H9 (cell line): ENCODE results near the gene FBXL13. TPM values are rescaled to one million over a fixed set of nuclear protein-coding genes. Genes with fewer than 3 reads are reported as not detected.

Experiments
- DNase-seq: peaks from one replicate; pipeline ENCODE4 v3.0.0-alpha.2; 2017
- H2AFZ ChIP-seq: one replicate; pipeline ENCODE4 v1.6.1; 2013; ENCODE audit warnings: mild to moderate bottlenecking, low read length, control low read depth, moderate library complexity
- H2AK5ac ChIP-seq: 2 replicates; pipeline ENCODE4 v1.6.1; 2013; ENCODE audit warnings: low read length, control low read depth, mixed read lengths; ENCODE audit not compliant: insufficient read length
- H2BK120ac ChIP-seq: one replicate; pipeline ENCODE4 v1.6.1; 2013; ENCODE audit warnings: low read depth, mild to moderate bottlenecking, low read length, control low read depth, inconsistent platforms; ENCODE audit not compliant: poor library complexity, severe bottlenecking
- H2BK12ac ChIP-seq: 2 replicates; pipeline ENCODE4 v1.6.1; 2013; ENCODE audit warnings: low read length, control low read depth, mixed read lengths, low read depth; ENCODE audit not compliant: insufficient read length
- H2BK15ac ChIP-seq: 2 replicates; pipeline ENCODE4 v1.6.1; 2013; ENCODE audit warnings: low read depth, low read length, control low read depth
- H2BK20ac ChIP-seq: one replicate; pipeline ENCODE4 v1.6.1; 2013; ENCODE audit warnings: low read depth, mild to moderate bottlenecking, low read length, control low read depth, inconsistent platforms; ENCODE audit not compliant: poor library complexity, severe bottlenecking
- H2BK5ac ChIP-seq: 2 replicates; pipeline ENCODE4 v1.6.1; 2013; ENCODE audit warnings: low read length, control low read depth, mixed read lengths; ENCODE audit not compliant: insufficient read length
- H3K14ac ChIP-seq: 2 replicates; pipeline ENCODE4 v1.6.1; 2013; ENCODE audit warnings: low read length, control low read depth; ENCODE audit not compliant: insufficient read depth
- H3K18ac ChIP-seq: 2 replicates; pipeline ENCODE4 v1.6.1; 2013; ENCODE audit warnings: low read depth, mild to moderate bottlenecking, mixed read lengths, low read length, control low read depth; ENCODE audit not compliant: insufficient read length
- H3K23ac ChIP-seq: 2 replicates; pipeline ENCODE4 v1.6.1; 2013; ENCODE audit warnings: low read length, control low read depth, mixed read lengths, low read depth; ENCODE audit not compliant: insufficient read length
- H3K23me2 ChIP-seq: 2 replicates; pipeline ENCODE4 v1.6.1; 2013; ENCODE audit warnings: low read depth, mild to moderate bottlenecking, mixed read lengths, low read length, control low read depth; ENCODE audit not compliant: insufficient read length, poor library complexity, severe bottlenecking
- H3K27ac ChIP-seq: 2 replicates; pipeline ENCODE4 v1.5.1; 2013; ENCODE audit warnings: low read length, control low read depth, mixed read lengths, low read depth; ENCODE audit not compliant: insufficient read length
- H3K27me3 ChIP-seq: 2 replicates; pipeline ENCODE4 v1.6.1; 2013; ENCODE audit warnings: low read length, control low read depth, inconsistent platforms; ENCODE audit not compliant: insufficient read depth
- H3K4ac ChIP-seq: 2 replicates; pipeline ENCODE4 v1.6.1; 2013; ENCODE audit warnings: low read depth, mild to moderate bottlenecking, control low read depth, inconsistent platforms, low read length, moderate library complexity
- H3K4me1 ChIP-seq: 2 replicates; pipeline ENCODE4 v1.6.1; 2013; ENCODE audit warnings: low read length, control low read depth, inconsistent platforms; ENCODE audit not compliant: insufficient read depth
- H3K4me2 ChIP-seq: 2 replicates; pipeline ENCODE4 v1.6.1; 2013; ENCODE audit warnings: low read length, control low read depth, mixed read lengths; ENCODE audit not compliant: insufficient read length, insufficient read depth
- H3K56ac ChIP-seq: 2 replicates; pipeline ENCODE4 v1.6.1; 2013; ENCODE audit warnings: low read depth, mild to moderate bottlenecking, mixed read lengths, low read length, control low read depth; ENCODE audit not compliant: insufficient read length
- H3K79me1 ChIP-seq: 2 replicates; pipeline ENCODE4 v1.6.1; 2013; ENCODE audit warnings: low read depth, mild to moderate bottlenecking, moderate library complexity, low read length, control low read depth, inconsistent platforms; ENCODE audit not compliant: insufficient read depth, poor library complexity, severe bottlenecking
- H3K79me2 ChIP-seq: 2 replicates; pipeline ENCODE4 v1.6.1; 2013; ENCODE audit warnings: low read length, control low read depth, inconsistent platforms; ENCODE audit not compliant: insufficient read depth
- H3K9ac ChIP-seq: 2 replicates; pipeline ENCODE4 v1.6.1; 2013; ENCODE audit warnings: low read length, control low read depth, mixed read lengths; ENCODE audit not compliant: insufficient read length; ENCODE audit errors: extremely low read depth
- H3K9me3 ChIP-seq: one replicate; pipeline ENCODE4 v1.6.1; 2013; ENCODE audit warnings: low read depth, low read length, inconsistent platforms; ENCODE audit not compliant: control insufficient read depth
- H3T11ph ChIP-seq: one replicate; pipeline ENCODE4 v1.6.1; 2013; ENCODE audit warnings: mild to moderate bottlenecking, low read length, control low read depth, inconsistent platforms
- H4K20me1 ChIP-seq: one replicate; pipeline ENCODE4 v1.6.1; 2013; ENCODE audit not compliant: control insufficient read depth, insufficient read length, insufficient read depth
- H4K5ac ChIP-seq: 2 replicates; pipeline ENCODE4 v1.6.1; 2013; ENCODE audit warnings: low read depth, mild to moderate bottlenecking, mixed read lengths, low read length, control low read depth; ENCODE audit not compliant: insufficient read length
- H4K8ac ChIP-seq: replicated peaks from 2 replicates; pipeline ENCODE4 v1.6.1; 2013; ENCODE audit warnings: low read length, control low read depth, mixed read lengths, low read depth; ENCODE audit not compliant: insufficient read length
- H4K91ac ChIP-seq: 2 replicates; pipeline ENCODE4 v1.6.1; 2013; ENCODE audit warnings: low read depth, mild to moderate bottlenecking, moderate library complexity, mixed read lengths, low read length, control low read depth; ENCODE audit not compliant: insufficient read length
- H3K27ac Mint-ChIP-seq, 3 experiments: 2 replicates in 2 of 3; 3 replicates in 1 of 3; pipeline ENCODE4 v1.8.0; 2020 to 2021; ENCODE audit warnings: mixed read lengths in 3 of 3, mild to moderate bottlenecking in 1 of 3, moderate library complexity in 1 of 3
- H3K27me3 Mint-ChIP-seq: 2 replicates; pipeline ENCODE4 v1.8.0; 2021; ENCODE audit warnings: low read depth, mild to moderate bottlenecking, moderate library complexity, mixed read lengths
- H3K36me3 Mint-ChIP-seq, 3 experiments: 2 replicates in 2 of 3; 3 replicates in 1 of 3; pipeline ENCODE4 v1.8.0; 2020 to 2021; ENCODE audit warnings: low read depth in 3 of 3, mixed read lengths in 3 of 3; ENCODE audit not compliant: insufficient read depth in 1 of 3
- H3K4me1 Mint-ChIP-seq, 2 experiments: 2 replicates each; pipeline ENCODE4 v1.8.0; 2020; ENCODE audit warnings: mixed read lengths in 2 of 2
- H3K4me3 Mint-ChIP-seq, 2 experiments: 2 replicates in 1 of 2; 3 replicates in 1 of 2; pipeline ENCODE4 v1.8.0; 2020 to 2021; ENCODE audit warnings: mild to moderate bottlenecking in 2 of 2, mixed read lengths in 2 of 2, moderate library complexity in 1 of 2
- H3K9me3 Mint-ChIP-seq, 2 experiments: 2 replicates in 1 of 2; 3 replicates in 1 of 2; pipeline ENCODE4 v1.8.0; 2020; ENCODE audit warnings: mild to moderate bottlenecking in 2 of 2, mixed read lengths in 2 of 2, moderate library complexity in 1 of 2
- CTCF ChIP-seq: fragments of 200-600 bp; sonication (generic); conservative IDR thresholded peaks from 3 replicates; pipeline ENCODE4 v1.8.0; 2021; ENCODE audit warnings: antibody characterized with exemption, mild to moderate bottlenecking
- WGBS: extraction: QIAGEN DNeasy Blood & Tissue Kit; methylation state at CpG from one replicate; pipeline ENCODE4 v1.1.7; 2013; ENCODE audit warnings: missing lambda C conversion rate, low lambda C conversion rate, mixed read lengths; ENCODE audit not compliant: insufficient read length; ENCODE audit errors: extremely low coverage; 5-methylcytosine and 5-hydroxymethylcytosine counted together
- total RNA-seq: library from RNA; stranded (reverse); gene quantifications from 2 replicates; pipeline ENCODE4 v1.2.1, GENCODE V29; 2021

Gene FBXL13
- total RNA-seq, 1 experiment from 2014 or later = 4.4 TPM

GRCh38 chr7:102992509-102992937 lies 82.1 kb downstream of the FBXL13 start:
- Histone ChIP-seq H3K9ac (no peak overlapping the region), H2BK15ac (no peak overlapping the region), H2BK120ac (no peak overlapping the region), H3K79me1 (no peaks in the 10 kb centered on the region), H4K8ac (no peak overlapping the region), H3K23ac (no peak overlapping the region), H3K9me3 (no peaks in the 10 kb centered on the region), H3K4ac (no peak overlapping the region), H3K14ac (no peak overlapping the region), H3K79me2 (no peaks in the 10 kb centered on the region), H2BK12ac (no peak overlapping the region), H3K56ac (no peak overlapping the region), H3K18ac (no peak overlapping the region), H4K5ac (no peak overlapping the region), H4K91ac (no peak overlapping the region), H2BK5ac (no peak overlapping the region), H3K4me1 (no peaks in the 10 kb centered on the region), H3K27me3 (no peaks in the 10 kb centered on the region; the same call in 1 of the 2 replicates), H3K27ac (no peak overlapping the region), H2AFZ (no peak overlapping the region), H3K23me2 (no peaks in the 10 kb centered on the region), H3K4me2 (no peak overlapping the region), H2AK5ac (no peak overlapping the region), H2BK20ac (no peak overlapping the region), H4K20me1 (no peaks in the 10 kb centered on the region), H3T11ph (no peak overlapping the region)
- no peak for TF ChIP-seq CTCF
- Mint-ChIP-seq H3K4me1 (no peaks in the 10 kb centered on the region), H3K36me3 (no peaks in the 10 kb centered on the region), H3K27ac (no peak overlapping the region), H3K9me3 (no peaks in the 10 kb centered on the region), H3K27me3 (no peaks in the 10 kb centered on the region), H3K4me3 (no peak overlapping the region)
- WGBS = no CpG with 5 or more reads among the region's 5 CpGs
- no peak for DNase-seq
